ENCODE results near the gene GSG1L. TPM values are rescaled to one million over a fixed set of nuclear protein-coding genes. Genes with fewer than 3 reads are reported as not detected.
"Not testable (repeated sequence)": the region's sequence is repeated elsewhere in the genome, so short reads cannot be mapped to it uniquely, and the experiment has no call there.

GSG1L gene
- total RNA-seq, 1 donor from 2014 or later: not detected

- ATAC-seq (ENCODE audit: poor library complexity); intact Hi-C loops (cut with DNase I); DNase-seq: not testable (repeated sequence)
Measured at GRCh38 chr16:27942071-27942470, 121.4 kb downstream of the GSG1L start.

GRCh38 chr16:27935076-27935475, 128.4 kb downstream of the GSG1L start:
- ATAC-seq (ENCODE audit: poor library complexity) (no peak), DNase-seq (no peak)
- intact Hi-C loops (cut with DNase I): no loop called here

GRCh38 chr16:27932542-27933135, 130.9 kb downstream of the GSG1L start:
- DNase-seq (no peak), ATAC-seq (ENCODE audit: poor library complexity) (no peak)
- intact Hi-C loops (cut with DNase I): no loop called here

GRCh38 chr16:27929818-27930217, 133.7 kb downstream of the GSG1L start:
- intact Hi-C loops (cut with DNase I): no loop called here
- DNase-seq (no peak), ATAC-seq (ENCODE audit: poor library complexity) (no peak)

GRCh38 chr16:27928542-27928941, 135.0 kb downstream of the GSG1L start:
- intact Hi-C loops (cut with DNase I): no loop called here

GRCh38 chr16:27927266-27927901, 136.1 kb downstream of the GSG1L start:
- no peak for DNase-seq
- ATAC-seq (ENCODE audit: poor library complexity): no peak
- intact Hi-C loops (cut with DNase I): no loop called here

More at GRCh38 chr16:27928542-27928941, 135.0 kb downstream of the GSG1L start:
- no peak for ATAC-seq (ENCODE audit: poor library complexity)
- DNase-seq: no peak

GRCh38 chr16:27925612-27926011, 137.9 kb downstream of the GSG1L start:
- DNase-seq (no peak), ATAC-seq (ENCODE audit: poor library complexity) (no peak)
- intact Hi-C loops (cut with DNase I): no loop called here

GRCh38 chr16:27924411-27925118, 138.9 kb downstream of the GSG1L start:
- DNase-seq (no peak), ATAC-seq (ENCODE audit: poor library complexity) (no peak)
- intact Hi-C loops (cut with DNase I): no loop called here

GRCh38 chr16:27923751-27924150, 139.8 kb downstream of the GSG1L start:
- no peak for DNase-seq
- no peak for ATAC-seq (ENCODE audit: poor library complexity)
- intact Hi-C loops (cut with DNase I): no loop called here

GRCh38 chr16:27922433-27922832, 141.1 kb downstream of the GSG1L start:
- ATAC-seq (ENCODE audit: poor library complexity) (no peak), DNase-seq (no peak)
- intact Hi-C loops (cut with DNase I): no loop called here

GRCh38 chr16:27921134-27921533, 142.4 kb downstream of the GSG1L start:
- no peak for DNase-seq
- intact Hi-C loops (cut with DNase I): no loop called here

GRCh38 chr16:27920391-27920891, 143.1 kb downstream of the GSG1L start:
- ATAC-seq (ENCODE audit: poor library complexity) (no peak), DNase-seq (no peak)
- intact Hi-C loops (cut with DNase I): no loop called here

More at GRCh38 chr16:27921134-27921533, 142.4 kb downstream of the GSG1L start:
- no peak for ATAC-seq (ENCODE audit: poor library complexity)

GRCh38 chr16:27918755-27919154, 144.8 kb downstream of the GSG1L start:
- intact Hi-C loops (cut with DNase I): no loop called here
- ATAC-seq (ENCODE audit: poor library complexity) (no peak), DNase-seq (no peak)

GRCh38 chr16:27917949-27918348, 145.6 kb downstream of the GSG1L start:
- ATAC-seq (ENCODE audit: poor library complexity): no peak
- DNase-seq: no peak
- intact Hi-C loops (cut with DNase I): no loop called here

GRCh38 chr16:27911486-27911885, 152.0 kb downstream of the GSG1L start:
- intact Hi-C loops (cut with DNase I): no loop called here
- ATAC-seq (ENCODE audit: poor library complexity) (no peak), DNase-seq (no peak)

GRCh38 chr16:27907457-27907972, 156.0 kb downstream of the GSG1L start:
- intact Hi-C loops (cut with DNase I): no loop called here

GRCh38 chr16:27906883-27907282, 156.6 kb downstream of the GSG1L start:
- intact Hi-C loops (cut with DNase I): no loop called here
- ATAC-seq (ENCODE audit: poor library complexity): no peak

More at GRCh38 chr16:27907457-27907972, 156.0 kb downstream of the GSG1L start:
- DNase-seq (no peak), ATAC-seq (ENCODE audit: poor library complexity) (no peak)

GRCh38 chr16:27903046-27903655, 160.4 kb downstream of the GSG1L start:
- intact Hi-C loops (cut with DNase I): no loop called here
- DNase-seq: no peak

More at GRCh38 chr16:27906883-27907282, 156.6 kb downstream of the GSG1L start:
- DNase-seq: no peak

GRCh38 chr16:27902551-27902950, 161.0 kb downstream of the GSG1L start:
- intact Hi-C loops (cut with DNase I): no loop called here
- ATAC-seq (ENCODE audit: poor library complexity) (no peak), DNase-seq (no peak)

More at GRCh38 chr16:27903046-27903655, 160.4 kb downstream of the GSG1L start:
- no peak for ATAC-seq (ENCODE audit: poor library complexity)
